ENCODE measurements around the gene ARFRP1. TPM values are rescaled to one million over a fixed set of nuclear protein-coding genes. Genes with fewer than 3 reads are reported as not detected.
A peak's percentile ranks its signal among the peaks of the same experiment; 100 is the strongest.

ARFRP1 gene
- total and polyA plus RNA-seq, 4 donors: 29.8 to 56.0 (median 47.4) TPM

DNA sequence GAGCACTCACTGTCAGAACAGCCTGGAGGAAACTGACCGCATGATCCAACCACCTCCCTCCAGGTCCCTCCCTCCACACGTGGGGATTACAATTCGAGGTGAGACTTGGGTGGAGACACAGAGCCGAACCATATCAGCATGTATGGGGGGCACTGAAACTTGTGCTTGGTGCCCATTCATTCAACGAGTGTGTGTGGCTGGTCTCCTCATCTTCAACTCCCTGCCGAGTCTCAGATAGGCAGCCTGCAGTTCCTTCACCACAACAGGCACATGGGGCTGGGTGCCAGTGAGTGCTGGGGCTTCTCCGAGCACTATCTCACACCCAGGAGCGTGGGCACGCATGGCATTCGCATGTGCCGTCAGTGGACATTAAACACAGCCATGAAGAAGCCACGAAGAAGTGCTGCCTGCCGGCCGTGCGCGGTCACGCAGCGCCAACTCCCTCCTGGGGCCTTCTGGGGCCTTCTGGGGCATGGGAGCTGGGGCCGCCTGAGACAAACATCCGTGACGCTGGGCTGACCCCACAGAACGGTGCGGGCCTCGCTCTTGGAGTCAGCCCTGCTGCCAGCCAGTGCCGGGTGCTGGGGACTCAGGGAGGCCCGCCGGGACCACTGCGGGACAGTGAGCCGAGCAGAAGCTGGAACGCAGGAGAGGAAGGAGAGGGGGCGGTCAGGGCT, 50.4 kb downstream of the ARFRP1 start:
- TF ChIP-seq, protein P1, sequence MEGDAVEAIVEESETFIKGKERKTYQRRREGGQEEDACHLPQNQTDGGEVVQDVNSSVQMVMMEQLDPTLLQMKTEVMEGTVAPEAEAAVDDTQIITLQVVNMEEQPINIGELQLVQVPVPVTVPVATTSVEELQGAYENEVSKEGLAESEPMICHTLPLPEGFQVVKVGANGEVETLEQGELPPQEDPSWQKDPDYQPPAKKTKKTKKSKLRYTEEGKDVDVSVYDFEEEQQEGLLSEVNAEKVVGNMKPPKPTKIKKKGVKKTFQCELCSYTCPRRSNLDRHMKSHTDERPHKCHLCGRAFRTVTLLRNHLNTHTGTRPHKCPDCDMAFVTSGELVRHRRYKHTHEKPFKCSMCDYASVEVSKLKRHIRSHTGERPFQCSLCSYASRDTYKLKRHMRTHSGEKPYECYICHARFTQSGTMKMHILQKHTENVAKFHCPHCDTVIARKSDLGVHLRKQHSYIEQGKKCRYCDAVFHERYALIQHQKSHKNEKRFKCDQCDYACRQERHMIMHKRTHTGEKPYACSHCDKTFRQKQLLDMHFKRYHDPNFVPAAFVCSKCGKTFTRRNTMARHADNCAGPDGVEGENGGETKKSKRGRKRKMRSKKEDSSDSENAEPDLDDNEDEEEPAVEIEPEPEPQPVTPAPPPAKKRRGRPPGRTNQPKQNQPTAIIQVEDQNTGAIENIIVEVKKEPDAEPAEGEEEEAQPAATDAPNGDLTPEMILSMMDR (IDR thresholded peaks at IDR 0.05; ENCODE audit: control extremely low read depth, extremely low read depth): no peak
- Histone ChIP-seq H3K27ac (ENCODE audit: low read depth in 1 of 2, low read length in 1 of 2) (peak overlapping the region; percentile 84 to 90), H3K27me3 (ENCODE audit: control insufficient read depth in 3 of 3, insufficient read depth in 3 of 3, low read length in 2 of 3) (no peaks in the 10 kb centered on the region), H3K4me3 (no peak overlapping the region), H3K9ac (ENCODE audit: insufficient read depth in 1 of 2, low read length in 2 of 2) (peak overlapping the region in 1 of 2 donors; percentile 1), H3K9me3 (ENCODE audit: control insufficient read depth in 4 of 4, insufficient read depth in 3 of 4, low read length in 3 of 4) (no peaks in the 10 kb centered on the region), H3K4me1 (ENCODE audit: control insufficient read depth in 5 of 5, insufficient read depth in 5 of 5, low read length in 5 of 5) (peaks cover 0 to 30% (median 14%) of the 10 kb centered on the region in 5 donors), H3K36me3 (ENCODE audit: control insufficient read depth in 4 of 4, insufficient read depth in 4 of 4, low read length in 4 of 4) (peaks cover 0 to 17% (median 10%) of the 10 kb centered on the region in 4 donors)
- peak; percentile 24 to 32 (median 28) for DNase-seq
- 56 to 64% methylated on average over 31 of the region's 31 CpGs for WGBS, 2 donors
- ATAC-seq (ENCODE audit: insufficient read depth, low FRiP score): no peak

DNA sequence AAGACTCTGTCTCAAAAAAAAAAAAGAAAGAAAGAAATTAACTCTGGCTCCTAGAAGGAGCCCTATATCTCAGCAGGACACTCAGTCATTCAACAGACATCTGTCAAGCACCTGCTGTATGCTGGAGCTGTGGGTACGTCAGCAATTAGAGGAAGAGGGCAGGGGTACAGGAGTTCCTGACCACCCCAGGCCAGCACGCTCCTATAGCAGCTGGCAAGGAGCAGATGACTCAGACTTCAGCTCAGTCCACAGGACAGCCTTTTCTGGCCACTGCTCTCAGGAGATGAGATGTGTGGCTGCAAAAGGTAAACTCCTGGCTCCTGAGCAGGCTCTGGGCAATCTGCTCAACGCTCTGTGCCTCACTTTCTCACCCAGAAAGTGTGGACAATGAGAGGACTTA, 51.3 kb downstream of the ARFRP1 start:
- 91 to 92% methylated on average over 3 of the region's 3 CpGs for WGBS, 2 donors
- TF ChIP-seq, protein P1 (IDR thresholded peaks at IDR 0.05; ENCODE audit: control extremely low read depth, extremely low read depth): no peak
- no peaks in the 10 kb centered on the region for H3K9me3 ChIP-seq (ENCODE audit: control insufficient read depth in 4 of 4, insufficient read depth in 3 of 4, low read length in 3 of 4)
- H3K9ac ChIP-seq (ENCODE audit: insufficient read depth in 1 of 2, low read length in 2 of 2): no peak overlapping the region
- peaks cover 0 to 8% (median 5%) of the 10 kb centered on the region in 4 donors for H3K36me3 ChIP-seq (ENCODE audit: control insufficient read depth in 4 of 4, insufficient read depth in 4 of 4, low read length in 4 of 4)
- ATAC-seq (ENCODE audit: insufficient read depth, low FRiP score) (no peak), DNase-seq (no peak)
- peaks cover 0 to 38% (median 21%) of the 10 kb centered on the region in 5 donors for H3K4me1 ChIP-seq (ENCODE audit: control insufficient read depth in 5 of 5, insufficient read depth in 5 of 5, low read length in 5 of 5)
- no peak overlapping the region for H3K27ac ChIP-seq (ENCODE audit: low read depth in 1 of 2, low read length in 1 of 2)
- no peaks in the 10 kb centered on the region for H3K27me3 ChIP-seq (ENCODE audit: control insufficient read depth in 3 of 3, insufficient read depth in 3 of 3, low read length in 2 of 3)
- no peak overlapping the region for H3K4me3 ChIP-seq

DNA sequence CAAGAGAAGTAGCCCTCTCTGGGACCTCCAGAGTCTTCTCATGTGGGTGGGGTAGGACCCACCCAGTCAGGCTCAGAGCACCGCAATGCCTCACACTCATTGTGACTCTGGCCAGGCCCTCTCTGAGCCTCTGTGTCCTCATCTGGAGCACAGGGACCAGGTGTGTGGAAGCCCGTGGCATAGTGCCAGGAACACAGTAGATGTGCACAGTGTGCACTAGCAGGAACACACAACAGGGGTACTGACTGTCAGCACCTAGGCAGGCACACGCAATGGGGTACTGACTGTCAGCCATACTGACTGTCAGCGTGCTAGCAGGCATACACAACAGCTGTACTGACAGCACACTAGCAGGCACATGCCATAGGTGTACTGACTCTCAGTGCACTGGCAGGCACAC, 52.5 kb downstream of the ARFRP1 start:
- peaks cover 0 to 2% (median 0%) of the 10 kb centered on the region in 4 donors for H3K36me3 ChIP-seq (ENCODE audit: control insufficient read depth in 4 of 4, insufficient read depth in 4 of 4, low read length in 4 of 4)
- TF ChIP-seq, protein P1 (IDR thresholded peaks at IDR 0.05; ENCODE audit: control extremely low read depth, extremely low read depth): no peak
- H3K4me1 ChIP-seq (ENCODE audit: control insufficient read depth in 5 of 5, insufficient read depth in 5 of 5, low read length in 5 of 5): peaks cover 0 to 43% (median 21%) of the 10 kb centered on the region in 5 donors
- no peaks in the 10 kb centered on the region for H3K9me3 ChIP-seq (ENCODE audit: control insufficient read depth in 4 of 4, insufficient read depth in 3 of 4, low read length in 3 of 4)
- ATAC-seq (ENCODE audit: insufficient read depth, low FRiP score) (no peak), DNase-seq (no peak)
- no peak overlapping the region for H3K27ac ChIP-seq (ENCODE audit: low read depth in 1 of 2, low read length in 1 of 2)
- no peak overlapping the region for H3K9ac ChIP-seq (ENCODE audit: insufficient read depth in 1 of 2, low read length in 2 of 2)
- 68 to 92% methylated on average over 4 of the region's 4 CpGs for WGBS, 2 donors
- no peak overlapping the region for H3K4me3 ChIP-seq
- H3K27me3 ChIP-seq (ENCODE audit: control insufficient read depth in 3 of 3, insufficient read depth in 3 of 3, low read length in 2 of 3): no peaks in the 10 kb centered on the region

Data from lung (tissue), 12 donors.